A549 (cell line): Measurements from ENCODE around the gene LPAR1.

Experiments used
- CEBPB ChIP-seq, 2 experiments: fragments of >200 bp in 1 of 2; sonication (Bioruptor Twin) in 1 of 2; formaldehyde crosslinking in 1 of 2; IDR thresholded peaks; 2 replicates each; pipeline ENCODE4 v1.6.1; 2012 to 2016
- CTCF ChIP-seq: fragments of >200 bp; sonication (Bioruptor Twin); formaldehyde crosslinking; IDR thresholded peaks from 3 replicates; pipeline ENCODE4 v1.5.1; 2016
- E2F6 ChIP-seq: IDR thresholded peaks from 2 replicates; pipeline ENCODE4 v1.6.1; 2012; ENCODE audit warnings: low read depth, borderline replicate concordance
- EP300 ChIP-seq, 2 experiments: fragments of >200 bp; sonication (Bioruptor Twin); formaldehyde crosslinking; IDR thresholded peaks; 2 replicates in 1 of 2; 3 replicates in 1 of 2; pipeline ENCODE4 v1.6.1; 2016 to 2017
- JUN ChIP-seq, 2 experiments: fragments of >200 bp; sonication (Bioruptor Twin); formaldehyde crosslinking; IDR thresholded peaks; 2 replicates in 1 of 2; 3 replicates in 1 of 2; pipeline ENCODE4 v1.6.1; 2016 to 2017
- KDM1A ChIP-seq: fragments of 200-600 bp; sonication (generic); IDR thresholded peaks from 2 replicates; pipeline ENCODE4 v1.6.1; 2016; ENCODE audit warnings: low read depth, mild to moderate bottlenecking
- PBX3 ChIP-seq: IDR thresholded peaks from 2 replicates; pipeline ENCODE4 v1.6.1; 2012
- POLR2A ChIP-seq: IDR thresholded peaks from 2 replicates; pipeline ENCODE4 v1.6.1; 2012; ENCODE audit warnings: mild to moderate bottlenecking, low read length
- RAD21 ChIP-seq, 2 experiments: fragments of >200 bp in 1 of 2; sonication (Bioruptor Twin) in 1 of 2; formaldehyde crosslinking in 1 of 2; IDR thresholded peaks in 1 of 2; conservative IDR thresholded peaks in 1 of 2; 2 replicates in 1 of 2; 3 replicates in 1 of 2; pipeline ENCODE4 v1.6.1; 2012 to 2018; ENCODE audit warnings: inconsistent platforms in 1 of 2
- REST ChIP-seq: fragments of 200-600 bp; sonication (generic); IDR thresholded peaks from 2 replicates; pipeline ENCODE4 v1.6.1; 2016; ENCODE audit warnings: antibody characterized with exemption, mild to moderate bottlenecking, moderate library complexity
- RNF2 ChIP-seq: fragments of 200-600 bp; sonication (generic); IDR thresholded peaks from 2 replicates; pipeline ENCODE4 v1.6.1; 2016; ENCODE audit warnings: low read depth, mild to moderate bottlenecking, antibody characterized with exemption, moderate library complexity, borderline replicate concordance
- USF2 ChIP-seq: fragments of 450-650 bp; IDR thresholded peaks from 2 replicates; pipeline ENCODE4 v1.6.1; 2014; ENCODE audit warnings: antibody characterized with exemption

GRCh38 chr9:110971705-110972104 lies 66.6 kb downstream of the LPAR1 start:
- TF ChIP-seq CTCF (no peak), USF2 (no peak), RNF2 (no peak), JUN (IDR thresholded peaks at IDR 0.05) (no peak), POLR2A (no peak), CEBPB (IDR thresholded peaks at IDR 0.05) (no peak), PBX3 (no peak), REST (no peak), KDM1A (no peak), E2F6 (no peak), RAD21 (conservative IDR thresholded peaks at IDR 0.05 in 1 of 2, IDR thresholded peaks at IDR 0.05 in 1 of 2) (no peak), EP300 (IDR thresholded peaks at IDR 0.05) (no peak)
